ENCODE measurements around the gene METTL2B.
"Not testable (repeated sequence)": the region's sequence is repeated elsewhere in the genome, so short reads cannot be mapped to it uniquely, and the experiment has no call there.

- peak; percentile 16 to 40 for TF ChIP-seq CTCF (conservative IDR thresholded peaks at IDR 0.05 in 1 of 2, IDR thresholded peaks at IDR 0.05 in 1 of 2; ENCODE audit: low read depth in 1 of 2, low read length in 2 of 2)
- not testable (repeated sequence) for TF ChIP-seq EZH2 (IDR thresholded peaks at IDR 0.05; ENCODE audit: low read length, missing control alignments)
Observed at GRCh38 chr7:128537410-128537809, 60.9 kb downstream of the METTL2B start.

All from fibroblast of lung (primary cell).